ENCODE measurements around the gene HIP1.
"Not testable (repeated sequence)": the region's sequence is repeated elsewhere in the genome, so short reads cannot be mapped to it uniquely, and the experiment has no call there.

Gene HIP1

GRCh38 chr7:75735581-75736350 lies 3.0 kb downstream of the HIP1 start:
- no peak for DNase-seq (ENCODE audit: low read depth)
- no peak overlapping the region for H3K4me3 ChIP-seq (ENCODE audit: low read depth, low read length)
- no peak for TF ChIP-seq CTCF (conservative IDR thresholded peaks at IDR 0.05; ENCODE audit: low read depth, low read length)

- H3K4me3 ChIP-seq (ENCODE audit: low read depth, low read length) = no peak overlapping the region
- no peak for TF ChIP-seq CTCF (conservative IDR thresholded peaks at IDR 0.05; ENCODE audit: low read depth, low read length)
- DNase-seq (ENCODE audit: low read depth) = peak; percentile 92
Measured at GRCh38 chr7:75734586-75735458, 3.9 kb downstream of the HIP1 start.

- peak; percentile 1 for TF ChIP-seq CTCF (conservative IDR thresholded peaks at IDR 0.05; ENCODE audit: low read depth, low read length)
- H3K4me3 ChIP-seq (ENCODE audit: low read depth, low read length) = no peak overlapping the region
- DNase-seq (ENCODE audit: low read depth) = peak; percentile 82
Measured at GRCh38 chr7:75732764-75733630, 5.7 kb downstream of the HIP1 start.

- DNase-seq (ENCODE audit: low read depth) = no peak
- no peak for TF ChIP-seq CTCF (conservative IDR thresholded peaks at IDR 0.05; ENCODE audit: low read depth, low read length)
- H3K4me3 ChIP-seq (ENCODE audit: low read depth, low read length) = no peak overlapping the region
Measured at GRCh38 chr7:75732016-75732521, 6.7 kb downstream of the HIP1 start.

GRCh38 chr7:75729851-75730274 lies 8.9 kb downstream of the HIP1 start:
- TF ChIP-seq CTCF (conservative IDR thresholded peaks at IDR 0.05; ENCODE audit: low read depth, low read length) = no peak
- no peak for DNase-seq (ENCODE audit: low read depth)
- no peak overlapping the region for H3K4me3 ChIP-seq (ENCODE audit: low read depth, low read length)

- H3K4me3 ChIP-seq (ENCODE audit: low read depth, low read length) = no peak overlapping the region
- peak; percentile 78 for DNase-seq (ENCODE audit: low read depth)
- no peak for TF ChIP-seq CTCF (conservative IDR thresholded peaks at IDR 0.05; ENCODE audit: low read depth, low read length)
Measured at GRCh38 chr7:75727881-75728593, 10.7 kb downstream of the HIP1 start.

GRCh38 chr7:75727351-75727750 lies 11.4 kb downstream of the HIP1 start:
- not testable (repeated sequence) for H3K4me3 ChIP-seq (ENCODE audit: low read depth, low read length); DNase-seq (ENCODE audit: low read depth)
